ELR (cell line): ENCODE measurements around the gene HSD3B2.

Experiments
- DNase-seq: peaks from one replicate; pipeline ENCODE4 v3.0.0-alpha.2; 2015; ENCODE audit warnings: low read depth

The HSD3B2 gene

DNA sequence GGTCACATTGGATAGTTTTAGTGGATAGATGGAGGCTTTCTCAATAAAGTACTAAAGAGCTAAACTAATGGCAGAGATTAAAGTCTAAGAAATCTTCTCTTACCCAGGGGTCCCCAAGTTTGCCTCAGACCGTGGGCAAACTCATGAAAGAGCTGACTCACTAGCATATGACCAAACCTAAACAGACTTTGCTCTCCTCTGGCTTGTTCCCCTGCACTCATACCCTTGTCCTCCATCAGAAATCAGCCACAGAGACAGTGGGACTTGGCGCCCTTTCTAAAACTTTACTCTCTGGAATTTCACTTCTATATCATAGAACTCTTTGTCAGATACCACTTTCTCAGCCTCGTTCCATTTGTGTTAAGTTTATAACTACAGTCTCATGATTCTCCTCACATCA is 17.0 kb upstream of the HSD3B2 start:
- DNase-seq = no peak

DNA sequence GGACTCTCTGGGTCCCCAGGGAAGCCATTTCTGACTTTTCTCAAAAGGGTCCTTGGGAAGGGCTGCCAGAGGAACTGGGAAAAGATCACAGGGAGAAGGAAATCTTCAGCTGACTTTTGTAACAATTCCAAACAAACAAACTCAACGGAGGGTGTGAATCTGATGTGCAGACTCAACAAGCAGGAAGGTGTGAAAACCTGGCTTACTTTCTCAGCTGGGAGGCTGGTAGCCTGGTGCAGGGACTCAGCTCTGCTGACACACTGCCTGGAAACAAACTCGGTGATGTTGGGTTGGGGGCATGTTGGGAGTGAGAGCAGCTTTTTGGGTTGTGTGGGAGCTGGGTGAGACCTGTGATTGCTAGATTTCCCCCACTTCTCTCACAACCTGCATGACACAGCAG is 10.2 kb upstream of the HSD3B2 start:
- DNase-seq = no peak

DNA sequence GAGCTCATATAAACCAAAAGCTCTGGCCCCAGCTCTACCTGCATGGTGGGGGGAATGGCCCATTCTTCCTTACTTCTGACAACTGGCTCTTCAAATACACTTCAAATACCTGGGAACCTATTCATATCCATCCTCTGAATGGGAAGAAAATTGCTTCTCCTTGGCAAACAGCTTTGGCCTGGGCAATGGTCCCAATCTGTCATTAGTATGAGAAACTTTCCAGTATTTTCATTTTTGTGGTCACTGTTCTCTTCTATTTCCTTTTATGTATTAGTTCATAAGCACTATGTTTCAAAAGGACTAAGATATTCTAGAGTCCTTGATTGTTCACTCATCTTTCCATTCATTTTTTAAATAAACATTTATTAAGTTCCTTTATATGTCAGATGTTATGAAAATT is 5.2 kb upstream of the HSD3B2 start:
- peak; percentile 1 for DNase-seq

DNA sequence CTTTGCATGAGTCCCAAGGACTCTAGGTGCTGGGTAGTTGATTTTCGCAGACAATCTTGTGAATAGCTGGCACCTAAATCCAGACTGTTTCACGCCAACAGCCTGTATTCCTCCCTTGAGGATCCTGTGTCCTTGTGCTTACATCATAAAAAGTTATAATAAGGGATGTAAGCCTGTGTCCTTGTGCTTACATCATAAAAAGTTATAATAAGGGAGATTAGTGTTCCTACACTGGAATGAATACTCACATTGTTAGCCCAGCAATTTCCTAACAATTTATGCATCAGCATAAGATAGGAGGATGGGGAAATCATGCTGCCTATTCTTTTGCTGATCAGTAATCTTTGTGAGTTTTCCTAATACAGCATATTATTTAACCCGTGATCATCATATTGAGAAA is 4.0 kb upstream of the HSD3B2 start:
- DNase-seq = no peak

DNA sequence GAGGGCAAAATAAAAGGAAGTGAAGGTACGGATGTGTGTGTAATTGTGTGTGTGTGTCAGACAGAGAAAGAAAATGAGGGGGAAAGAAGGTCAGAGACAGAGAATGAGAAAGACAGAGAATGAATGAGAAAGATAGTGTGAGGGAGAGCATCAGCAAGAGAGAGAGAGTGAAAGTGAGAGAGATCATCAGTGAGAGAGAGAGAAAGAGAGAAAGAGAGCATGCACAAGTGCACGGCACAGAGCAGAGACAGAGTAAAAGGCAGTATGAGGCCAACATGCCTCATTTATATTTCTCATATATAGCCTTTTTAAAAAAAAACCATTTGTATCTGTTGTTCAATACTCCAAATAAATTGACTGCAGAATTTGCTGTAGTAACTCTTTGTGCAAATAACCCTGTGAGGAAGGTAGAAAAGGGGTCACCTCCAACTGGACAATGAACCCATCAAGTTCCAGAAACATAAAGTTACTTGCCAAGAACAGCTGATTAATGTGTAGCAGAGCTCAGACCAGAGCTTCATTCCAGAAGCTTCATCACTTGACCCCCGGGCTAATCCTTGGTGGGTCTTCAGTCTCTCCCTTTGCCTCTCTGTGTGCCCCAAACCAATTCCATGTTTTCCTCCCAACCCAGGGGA is 1.2 kb downstream of the HSD3B2 start:
- DNase-seq = no peak

DNA sequence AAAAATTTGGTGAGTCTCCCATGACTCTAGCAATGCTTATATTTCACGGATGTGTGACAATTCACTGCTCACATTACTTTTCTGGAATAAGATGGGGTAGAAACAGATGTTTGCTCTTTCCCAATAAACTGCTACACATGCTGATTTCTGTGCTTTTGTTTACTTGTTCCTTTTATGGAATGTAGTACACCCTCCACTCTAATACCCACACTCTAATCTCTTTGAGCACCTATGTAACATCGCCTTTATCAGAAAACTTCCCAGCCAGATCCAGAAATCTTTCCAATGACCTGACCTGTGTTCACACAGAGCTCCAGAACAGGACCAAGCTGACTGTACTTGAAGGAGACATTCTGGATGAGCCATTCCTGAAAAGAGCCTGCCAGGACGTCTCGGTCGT is 4.2 kb downstream of the HSD3B2 start:
- DNase-seq = no peak

DNA sequence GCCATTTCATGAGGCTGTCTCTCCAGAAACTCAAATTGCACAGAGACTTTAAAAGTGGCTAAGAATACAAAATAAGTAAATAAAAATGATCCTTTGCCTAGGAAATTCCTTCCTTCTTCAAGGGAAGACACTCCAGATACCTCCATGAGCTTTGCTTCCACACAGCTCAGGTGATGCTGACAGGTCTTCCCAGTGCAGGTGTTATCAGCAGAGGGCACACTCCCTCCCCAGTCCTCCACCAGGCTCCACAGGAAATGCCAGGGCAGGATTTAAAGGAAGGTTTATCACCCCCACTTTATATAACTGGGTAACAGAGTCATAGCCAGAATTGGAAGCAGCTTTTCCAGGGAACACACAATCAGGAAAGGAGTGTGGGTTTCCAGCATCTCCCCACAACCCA is 5.7 kb downstream of the HSD3B2 start:
- no peak for DNase-seq

DNA sequence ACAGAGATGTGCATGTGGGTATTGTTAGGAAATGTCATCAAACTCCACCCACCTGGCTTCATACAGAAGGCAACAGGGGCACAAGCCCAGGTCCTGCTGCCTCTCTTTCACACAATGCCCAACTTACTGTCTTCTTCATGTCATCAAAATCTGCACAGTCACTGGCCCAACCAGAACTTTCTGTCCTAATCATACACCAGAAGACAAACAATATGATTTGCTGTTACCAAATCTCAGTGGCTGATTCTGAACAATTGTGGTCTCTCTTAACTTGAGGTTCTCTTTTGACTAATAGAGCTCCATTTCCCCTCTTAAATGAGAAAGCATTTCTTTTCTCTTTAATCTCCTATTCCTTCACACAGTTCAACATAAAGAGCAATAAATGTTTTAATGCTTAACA is 7.7 kb downstream of the HSD3B2 start:
- no peak for DNase-seq

DNA sequence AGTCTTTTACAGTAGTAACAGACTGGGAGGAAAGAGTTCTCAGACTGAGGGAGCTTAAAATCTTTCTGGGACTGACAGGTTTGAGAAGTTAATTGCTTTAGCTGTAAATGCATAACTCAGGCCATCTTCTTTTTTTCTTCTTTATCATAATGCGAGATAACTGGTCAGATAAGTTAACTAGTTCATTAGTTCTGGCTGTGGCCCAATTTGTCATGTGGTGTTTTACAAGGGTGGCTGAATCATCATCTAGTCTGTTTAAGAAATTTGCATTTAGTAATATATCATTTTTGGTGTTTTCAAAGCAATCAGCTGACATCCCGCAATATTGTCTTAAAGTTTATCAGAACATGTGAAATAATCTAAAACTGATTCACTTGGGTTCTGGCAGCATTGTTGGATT is 14.0 kb downstream of the HSD3B2 start:
- DNase-seq = no peak

DNA sequence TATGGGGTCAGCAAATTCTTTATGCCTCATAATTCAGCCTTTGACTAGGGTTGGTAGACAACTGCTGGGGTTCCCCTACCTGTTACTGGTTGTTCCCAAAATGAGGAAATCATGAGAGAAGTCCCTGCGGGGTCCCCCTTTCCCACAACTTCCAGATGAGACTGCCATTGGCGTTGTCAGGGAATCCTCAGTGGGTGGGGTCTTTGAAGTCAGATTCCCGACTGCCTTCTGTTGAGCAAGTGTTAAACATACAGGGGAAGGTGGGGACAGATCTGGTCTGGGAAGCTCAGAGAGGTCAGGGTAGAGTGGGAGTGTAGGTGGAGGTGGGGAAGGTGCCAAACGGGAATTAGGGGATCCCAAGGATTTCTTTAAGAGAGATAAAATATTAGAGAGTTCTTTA is 14.7 kb downstream of the HSD3B2 start:
- no peak for DNase-seq

DNA sequence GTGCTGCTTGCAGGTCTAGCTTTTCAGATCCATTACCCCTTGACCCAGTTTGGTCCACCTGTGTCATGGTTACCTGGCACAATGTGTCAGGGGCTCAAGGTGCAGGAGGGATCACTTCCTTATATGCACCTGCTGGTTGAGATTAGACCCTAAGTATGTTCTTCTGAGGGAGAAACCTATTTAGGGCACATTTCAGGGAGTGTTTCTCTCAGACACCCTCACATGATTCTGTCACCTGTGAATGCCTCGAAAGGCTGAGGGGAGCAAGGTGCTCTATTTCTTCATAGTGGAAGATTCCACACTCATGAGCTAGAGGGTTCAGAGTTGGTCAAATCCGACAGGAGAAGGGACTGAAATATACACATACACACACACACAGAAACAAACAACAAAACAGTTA is 15.5 kb downstream of the HSD3B2 start:
- no peak for DNase-seq

DNA sequence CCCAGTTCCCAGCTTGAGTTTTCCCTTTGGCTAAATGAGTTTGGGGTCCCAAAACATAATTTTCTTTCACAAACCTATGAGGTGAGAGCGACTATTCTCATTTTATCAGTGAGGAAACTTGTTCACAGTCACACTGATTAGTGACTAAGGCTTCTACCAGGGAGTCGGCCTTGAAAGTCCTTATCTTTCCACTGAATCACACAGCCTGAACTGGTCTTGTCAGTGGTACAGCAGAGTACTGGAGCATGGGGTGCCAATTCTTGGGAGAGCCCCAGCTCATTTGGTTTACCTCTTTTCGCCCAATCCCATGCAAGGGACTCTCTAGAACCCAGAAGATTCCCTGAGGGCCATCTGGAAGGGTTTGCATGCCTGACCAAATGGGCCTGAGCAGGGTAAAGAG is 16.9 kb downstream of the HSD3B2 start:
- no peak for DNase-seq

DNA sequence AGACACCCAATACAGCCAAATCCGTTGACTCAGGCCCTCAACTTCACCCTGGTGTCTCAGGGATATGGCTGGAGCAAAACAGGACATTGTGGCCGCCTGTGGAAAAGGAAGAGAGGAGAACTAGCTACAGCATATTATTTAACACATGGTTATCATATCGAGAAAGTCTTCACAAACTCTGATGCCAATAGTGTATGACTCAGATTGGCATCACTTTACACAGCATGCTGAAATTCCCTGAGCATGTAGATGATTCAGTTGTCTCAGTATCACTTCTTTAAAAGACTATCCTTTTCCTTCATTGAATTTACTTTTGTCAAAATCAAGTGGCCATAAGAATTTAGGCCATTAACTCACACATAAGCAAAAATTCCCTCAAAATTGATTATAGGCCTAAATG is 20.1 kb downstream of the HSD3B2 start:
- peak; percentile 37 for DNase-seq

DNA sequence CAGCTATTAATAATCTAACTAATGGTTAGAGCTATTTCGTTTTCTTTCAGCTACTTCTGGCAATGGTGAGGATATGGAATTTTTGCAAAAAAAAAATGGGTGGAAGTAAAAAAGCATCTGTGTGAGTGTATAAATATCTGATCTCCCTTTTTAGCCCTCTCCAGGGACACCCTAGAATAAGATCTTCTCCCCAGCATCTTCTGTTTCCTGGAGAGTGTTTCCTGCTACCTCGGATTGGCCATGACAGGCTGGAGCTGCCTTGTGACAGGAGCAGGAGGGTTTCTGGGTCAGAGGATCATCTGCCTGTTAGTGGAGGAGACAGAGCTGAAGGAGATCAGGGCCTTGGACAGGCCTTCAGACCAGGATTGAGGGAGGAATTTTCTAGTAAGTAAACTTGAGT is 23.8 kb downstream of the HSD3B2 start:
- DNase-seq = no peak

DNA sequence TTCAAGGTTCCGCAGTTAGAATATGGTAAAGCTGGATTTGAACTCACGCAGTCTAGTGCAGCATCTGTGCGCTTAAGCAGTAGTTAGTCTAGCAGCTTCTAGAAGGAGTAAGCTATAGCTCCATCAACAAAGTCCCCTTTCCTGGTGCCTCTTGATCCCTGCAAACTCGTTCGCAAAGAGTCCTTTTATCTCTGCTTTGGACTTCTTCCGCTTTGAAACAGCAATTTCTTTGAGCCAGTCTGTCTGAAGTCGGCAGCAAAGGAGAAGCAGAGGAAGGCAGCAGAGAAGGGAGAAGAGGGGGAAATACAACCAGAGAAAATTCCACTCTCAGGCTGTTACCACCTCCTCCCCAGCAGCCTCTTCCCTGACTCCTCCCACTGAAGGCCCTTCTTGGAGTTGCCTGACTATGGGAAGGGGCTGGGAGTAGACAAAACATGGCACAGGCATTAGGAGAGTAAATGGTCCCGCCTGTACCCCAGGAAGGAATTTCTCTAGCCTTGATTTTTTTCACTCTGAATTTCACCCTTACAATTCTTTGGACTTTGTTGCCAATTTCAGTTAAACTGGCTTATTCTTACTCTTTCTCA is 25.9 kb downstream of the HSD3B2 start:
- DNase-seq = no peak

DNA sequence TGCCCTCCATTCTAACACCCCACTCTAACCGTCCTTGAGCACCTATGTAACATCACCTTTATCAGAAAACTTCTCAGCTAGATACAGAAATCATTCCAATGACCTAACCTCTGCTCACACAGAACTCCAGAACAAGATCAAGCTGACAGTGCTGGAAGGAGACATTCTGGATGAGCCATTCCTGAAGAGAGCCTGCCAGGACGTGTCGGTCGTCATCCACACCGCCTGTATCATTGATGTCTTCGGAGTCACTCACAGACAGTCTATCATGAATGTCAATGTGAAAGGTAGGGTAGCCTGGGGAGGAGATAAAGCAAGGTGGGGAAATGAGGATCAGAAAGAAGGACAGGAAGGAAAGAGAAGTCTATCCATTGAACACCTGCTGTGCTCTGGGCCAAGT is 27.8 kb downstream of the HSD3B2 start:
- DNase-seq = no peak

DNA sequence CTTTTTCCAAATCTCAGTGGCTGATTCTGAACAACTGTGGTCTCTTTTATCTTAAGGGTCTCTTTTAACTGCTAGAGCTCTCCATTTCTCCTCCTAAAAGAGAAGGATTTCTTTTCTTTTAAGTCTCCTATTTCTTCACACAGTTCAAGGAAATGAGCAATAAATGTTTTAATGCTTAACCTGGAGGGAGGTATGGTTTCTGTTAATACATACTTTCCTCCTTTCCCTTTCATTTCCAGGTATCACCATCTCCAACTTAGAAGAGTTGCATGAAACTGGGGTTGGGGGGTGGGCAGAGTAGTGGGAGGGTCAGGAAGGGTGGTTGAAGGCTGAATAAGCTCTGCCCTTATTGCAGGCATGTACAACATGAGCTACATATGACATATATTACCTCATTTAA is 31.4 kb downstream of the HSD3B2 start:
- DNase-seq = no peak

DNA sequence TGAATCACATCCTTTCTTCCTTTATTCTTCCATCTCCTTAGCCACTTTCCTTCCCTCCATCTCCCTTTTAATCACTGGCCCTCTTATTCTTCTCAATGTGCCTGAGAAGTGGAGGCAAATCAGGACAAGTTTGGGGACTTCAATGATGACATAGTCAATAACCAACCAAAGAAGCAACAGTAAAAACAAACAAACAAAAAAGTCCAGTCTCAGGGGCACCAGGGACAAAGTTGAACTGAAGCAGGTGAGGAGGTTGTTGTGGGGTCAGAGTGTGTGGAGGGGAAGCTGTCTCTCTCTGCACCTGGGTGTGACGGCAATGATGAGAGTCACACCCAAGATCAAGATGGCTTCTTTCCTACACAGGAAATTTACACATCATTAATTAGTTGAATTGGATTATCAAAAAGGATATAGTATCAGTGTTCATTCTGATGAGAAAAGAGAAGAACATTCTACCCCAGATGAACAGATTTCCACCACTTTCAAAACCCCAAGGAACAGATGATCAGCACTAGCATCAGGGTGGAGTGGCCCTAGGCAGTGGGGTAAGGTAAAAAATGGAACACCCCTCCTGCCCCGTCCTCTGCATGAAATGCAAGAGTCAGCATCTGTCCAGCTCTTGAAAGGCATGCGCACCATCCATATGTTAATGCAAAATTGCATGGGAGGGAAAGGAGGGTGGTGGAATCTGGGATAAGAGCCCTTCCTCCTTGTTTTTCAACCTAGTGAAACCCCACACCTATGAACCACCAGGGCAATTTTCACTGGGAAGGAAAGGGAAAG is 32.6 kb downstream of the HSD3B2 start:
- DNase-seq = no peak

DNA sequence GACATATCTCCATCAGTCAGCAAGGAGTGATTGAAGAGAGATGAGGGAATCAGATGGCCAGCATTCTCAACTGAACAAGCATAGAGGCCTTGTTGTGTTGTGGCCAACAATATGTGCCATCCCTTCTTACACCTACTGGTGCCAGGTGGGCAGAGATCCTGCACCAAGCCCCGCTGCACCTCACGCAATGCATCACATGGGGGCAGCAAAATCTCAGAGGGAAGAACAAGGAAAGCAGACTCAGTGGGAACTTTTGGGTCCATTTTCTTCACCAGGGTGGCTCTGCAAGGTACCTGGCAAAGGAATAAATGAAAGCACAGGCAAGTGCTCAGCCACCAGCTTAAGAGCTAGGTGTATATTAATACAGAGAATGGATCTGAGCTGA is 33.2 kb downstream of the HSD3B2 start:
- peak; percentile 1 for DNase-seq

DNA sequence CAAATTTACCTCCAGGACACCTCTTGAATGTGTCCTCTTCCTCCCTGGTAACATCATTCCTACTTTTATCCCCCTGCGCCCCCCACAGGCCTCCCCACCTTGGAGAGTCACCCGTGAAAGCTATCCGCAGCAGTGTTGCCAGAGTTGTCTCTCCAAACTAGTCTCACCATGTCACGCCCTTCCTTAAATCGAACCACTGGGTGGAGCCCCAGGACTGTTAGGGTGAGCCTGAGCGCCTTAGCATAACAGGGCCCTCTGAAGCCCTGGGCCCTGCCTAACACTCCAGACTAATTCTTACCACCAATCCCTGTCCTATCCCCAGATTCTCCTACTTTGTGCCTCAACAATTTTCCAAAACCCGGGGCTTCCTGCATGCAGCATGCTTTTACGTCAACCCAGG is 35.0 kb downstream of the HSD3B2 start:
- peak; percentile 25 for DNase-seq

DNA sequence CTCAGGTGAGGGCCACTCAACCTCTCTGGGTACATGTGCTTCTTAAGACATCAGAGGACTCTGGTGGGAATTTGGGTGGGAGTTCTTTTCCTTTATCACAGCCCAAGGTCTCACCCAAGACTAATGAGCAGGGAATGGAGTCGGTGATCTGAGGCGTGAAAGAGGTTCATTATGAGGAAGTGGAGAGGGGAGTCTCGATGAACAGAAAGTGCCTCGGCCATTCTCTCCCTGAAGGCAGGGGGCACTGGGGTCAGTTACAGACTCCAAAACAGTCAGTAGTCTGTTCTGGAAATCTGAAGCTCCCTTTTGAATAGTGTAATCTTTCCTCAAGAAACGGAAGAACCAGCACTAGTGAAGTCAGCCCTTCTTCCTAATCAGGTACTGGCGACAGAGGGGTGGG is 36.2 kb downstream of the HSD3B2 start:
- DNase-seq = no peak

DNA sequence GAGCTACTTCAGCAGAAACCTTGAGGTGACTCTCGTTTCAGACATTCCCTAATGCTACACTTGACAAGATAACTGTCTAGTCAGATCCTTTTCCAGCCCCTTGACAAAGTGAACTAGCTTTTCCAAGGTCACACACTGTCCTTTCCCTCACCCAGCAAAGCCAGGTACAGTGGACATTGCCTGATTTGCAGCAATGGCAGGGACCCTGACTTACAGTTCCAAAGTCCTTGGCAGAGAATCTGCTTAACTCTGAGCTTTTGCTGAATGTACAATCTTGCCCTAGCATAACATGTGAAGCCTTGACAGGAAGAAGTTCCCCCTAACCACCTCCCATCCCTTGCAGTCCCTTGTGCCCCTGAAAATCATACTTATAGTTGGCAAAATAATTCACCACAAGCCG is 37.1 kb downstream of the HSD3B2 start:
- no peak for DNase-seq

DNA sequence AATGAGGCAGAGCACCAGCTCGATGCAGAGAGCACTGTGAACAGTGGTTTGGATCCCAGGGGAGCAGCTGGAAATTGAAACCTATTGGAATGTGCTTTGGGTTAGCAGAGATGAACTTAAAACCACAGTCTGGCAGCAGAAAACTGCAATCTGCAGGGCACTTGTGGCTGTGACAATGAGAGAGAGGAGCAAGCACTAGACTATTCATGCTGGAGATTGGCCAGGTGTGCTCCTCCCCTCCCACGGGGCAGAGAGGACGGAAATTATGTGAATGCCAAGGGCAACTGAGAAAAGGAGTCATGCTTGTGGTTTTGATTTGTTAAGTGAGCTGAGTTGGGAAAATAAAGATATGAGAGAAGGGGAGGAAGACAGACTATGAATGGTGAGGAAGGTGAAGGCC is 38.1 kb downstream of the HSD3B2 start:
- DNase-seq = peak; percentile 53

DNA sequence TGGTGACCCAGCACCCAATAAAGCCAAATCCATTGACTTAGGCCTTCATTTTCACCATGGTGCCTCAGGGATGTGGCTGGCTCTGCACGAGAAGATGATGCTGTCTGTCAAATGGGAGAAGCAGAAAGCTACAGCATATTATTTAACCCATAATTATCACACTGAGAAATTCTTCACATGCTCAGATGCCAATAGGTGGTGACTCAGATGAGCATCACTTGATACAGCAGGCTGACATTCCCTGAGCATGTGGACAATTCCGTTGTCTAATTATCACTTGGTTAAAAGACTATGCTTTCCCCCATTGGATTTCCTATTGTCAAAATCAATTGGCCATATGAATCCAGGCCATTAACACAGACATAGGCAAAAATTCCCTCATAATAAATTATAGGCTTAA is 48.0 kb downstream of the HSD3B2 start:
- DNase-seq = peak; percentile 22
